ENCODE measurements around the gene CHST9.
"Not testable (repeated sequence)": the region's sequence is repeated elsewhere in the genome, so short reads cannot be mapped to it uniquely, and the experiment has no call there.

- not testable (repeated sequence) for TF ChIP-seq ESRRA (IDR thresholded peaks at IDR 0.05; ENCODE audit: borderline replicate concordance, low read length); KDM1A (IDR thresholded peaks at IDR 0.05; ENCODE audit: low read depth); EHMT2 (IDR thresholded peaks at IDR 0.05; ENCODE audit: low read depth); KDM5A (IDR thresholded peaks at IDR 0.05); ELK1 (IDR thresholded peaks at IDR 0.05; ENCODE audit: low read depth, low read length); CTCF (IDR thresholded peaks at IDR 0.05); NPAS2 (CRISPR knock-in tag; IDR thresholded peaks at IDR 0.05; ENCODE audit: borderline replicate concordance); TP53 (CRISPR knock-in tag; IDR thresholded peaks at IDR 0.05); POLR2A (IDR thresholded peaks at IDR 0.05; ENCODE audit: low read length); EP300 (IDR thresholded peaks at IDR 0.05)
Observed at GRCh38 chr18:27231671-27232070, 46.6 kb upstream of the CHST9 start.

All from A549 (cell line).